Measurements from ENCODE around the gene HEXB.

The HEXB gene

DNA sequence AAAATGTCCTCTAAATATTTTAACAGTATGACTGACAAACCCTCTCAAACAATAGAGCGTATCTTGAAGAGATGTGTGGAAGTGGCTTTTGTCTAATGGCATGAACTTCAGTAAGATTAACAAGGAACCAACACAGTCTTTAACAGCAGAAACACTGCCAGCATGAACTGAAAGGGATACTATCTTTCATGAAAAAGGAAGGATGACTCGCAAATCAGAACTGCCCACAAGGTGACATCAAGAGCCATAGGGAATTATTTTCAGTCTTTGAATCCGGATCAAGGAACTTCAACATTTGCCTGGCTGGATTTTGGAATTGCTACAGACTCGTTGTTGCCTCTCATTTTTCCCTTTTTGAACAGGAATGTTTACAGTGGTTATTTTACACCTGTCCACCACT is 5.1 kb upstream of the HEXB start:
- DNase-seq: no peak
- Histone ChIP-seq H3K4me3 (ENCODE audit: low read depth, low read length) (no peak overlapping the region), H3K36me3 (replicated peaks) (no peaks in the 10 kb centered on the region), H3K27ac (no peak overlapping the region), H3K27me3 (replicated peaks) (no peaks in the 10 kb centered on the region)
- TF ChIP-seq CTCF (IDR thresholded peaks at IDR 0.05; ENCODE audit: low read depth, low read length, missing control alignments): no peak
- in situ Hi-C loops (cut with HindIII; ENCODE audit: low pct_ligation_motif_present, low sequenced_read_pairs): no loop called here

GRCh38 chr5:74685979-74686631 is 1.1 kb downstream of the HEXB start:
- H3K36me3 ChIP-seq (replicated peaks): peaks cover 7% of the 10 kb centered on the region
- in situ Hi-C loops (cut with HindIII; ENCODE audit: low pct_ligation_motif_present, low sequenced_read_pairs): no loop called here
- H3K4me3 ChIP-seq (ENCODE audit: low read depth, low read length): peak overlapping the region; percentile 82
- no peaks in the 10 kb centered on the region for H3K27me3 ChIP-seq (replicated peaks)
- no peak for DNase-seq
- no peak for TF ChIP-seq CTCF (IDR thresholded peaks at IDR 0.05; ENCODE audit: low read depth, low read length, missing control alignments)
- no peak overlapping the region for H3K27ac ChIP-seq

DNA sequence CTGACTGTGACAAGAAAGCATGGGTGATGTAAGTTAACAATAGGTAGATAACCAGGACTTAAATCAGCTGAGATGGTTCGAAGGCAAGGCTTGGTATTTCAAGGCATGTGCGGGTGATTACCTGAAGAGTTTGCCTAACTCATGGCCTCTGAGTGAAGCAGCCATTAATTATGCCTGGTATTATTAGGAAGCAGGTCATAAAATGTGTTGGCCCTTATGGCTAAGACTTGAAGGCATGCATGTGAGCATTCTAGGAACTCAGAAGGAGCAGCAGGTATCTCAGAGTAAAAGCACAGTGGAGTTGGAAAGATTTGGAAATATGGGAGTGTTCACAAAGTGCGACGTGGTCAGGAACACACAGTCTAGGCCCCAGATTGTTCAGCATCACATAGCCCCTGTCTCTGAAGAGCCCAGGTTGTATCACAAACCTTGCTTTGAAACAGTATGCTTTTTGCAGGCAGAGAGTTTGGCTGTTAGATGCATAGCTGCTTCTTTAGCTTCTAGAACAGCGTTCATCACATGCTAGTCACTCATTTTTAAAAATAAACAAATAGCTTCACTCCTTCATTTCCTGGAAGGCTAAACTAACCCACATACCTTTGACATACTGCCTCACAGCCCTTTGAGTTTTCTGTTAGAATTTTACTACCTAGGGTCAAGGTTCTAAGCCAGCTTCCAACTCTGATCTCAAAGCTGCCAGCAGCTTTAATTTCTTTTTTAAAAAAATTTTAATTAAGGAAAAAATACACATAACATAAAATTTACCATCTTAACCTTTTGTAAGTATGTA is 2.1 kb downstream of the HEXB start:
- H3K4me3 ChIP-seq (ENCODE audit: low read depth, low read length): peak overlapping the region; percentile 9
- H3K27me3 ChIP-seq (replicated peaks): no peaks in the 10 kb centered on the region
- no peak overlapping the region for H3K27ac ChIP-seq
- peaks cover 11% of the 10 kb centered on the region for H3K36me3 ChIP-seq (replicated peaks)
- in situ Hi-C loops (cut with HindIII; ENCODE audit: low pct_ligation_motif_present, low sequenced_read_pairs): no loop called here
- no peak for DNase-seq
- no peak for TF ChIP-seq CTCF (IDR thresholded peaks at IDR 0.05; ENCODE audit: low read depth, low read length, missing control alignments)

GRCh38 chr5:74693191-74693590 is 8.2 kb downstream of the HEXB start:
- no peak for DNase-seq
- in situ Hi-C loops (cut with HindIII; ENCODE audit: low pct_ligation_motif_present, low sequenced_read_pairs): no loop called here
- Histone ChIP-seq H3K27me3 (replicated peaks) (no peaks in the 10 kb centered on the region), H3K4me3 (ENCODE audit: low read depth, low read length) (no peak overlapping the region), H3K36me3 (replicated peaks) (peaks cover 30% of the 10 kb centered on the region), H3K27ac (no peak overlapping the region)
- TF ChIP-seq CTCF (IDR thresholded peaks at IDR 0.05; ENCODE audit: low read depth, low read length, missing control alignments): no peak

DNA sequence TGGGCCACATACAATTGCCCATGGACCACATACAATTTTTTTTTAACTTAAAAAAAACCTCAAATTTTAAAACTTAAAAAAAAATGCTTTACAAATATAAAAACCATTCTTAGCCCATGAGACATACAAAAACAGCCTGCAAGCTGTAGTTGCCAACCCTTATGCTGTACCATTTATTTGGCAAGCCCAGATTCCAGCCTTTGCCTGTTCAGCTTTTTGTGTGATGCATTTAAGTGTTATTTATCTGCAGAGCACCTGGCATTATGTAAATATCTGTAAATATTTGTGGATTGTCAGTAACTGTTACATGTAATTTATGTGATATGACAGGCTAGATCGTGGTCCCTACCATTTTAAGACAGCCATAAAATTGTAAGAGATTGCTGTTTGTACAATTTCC is 32.6 kb downstream of the HEXB start:
- in situ Hi-C loops (cut with HindIII; ENCODE audit: low pct_ligation_motif_present, low sequenced_read_pairs): no loop called here
- TF ChIP-seq CTCF (IDR thresholded peaks at IDR 0.05; ENCODE audit: low read depth, low read length, missing control alignments): no peak

More for the DNA sequence above, 32.6 kb downstream of the HEXB start:
- no peak overlapping the region for H3K27ac ChIP-seq
- H3K4me3 ChIP-seq (ENCODE audit: low read depth, low read length): no peak overlapping the region
- DNase-seq: no peak
- H3K36me3 ChIP-seq (replicated peaks): peaks cover 33% of the 10 kb centered on the region
- H3K27me3 ChIP-seq (replicated peaks): no peaks in the 10 kb centered on the region
